ENCODE results near the gene ATG7.

ATG7 gene

GRCh38 chr3:11362600-11362999, 90.4 kb downstream of the ATG7 start:
- DNase-seq (ENCODE audit: low spot score) = no peak

GRCh38 chr3:11363715-11364114, 91.5 kb downstream of the ATG7 start:
- DNase-seq (ENCODE audit: low spot score) = no peak

GRCh38 chr3:11364181-11364580, 92.0 kb downstream of the ATG7 start:
- DNase-seq (ENCODE audit: low spot score) = no peak

GRCh38 chr3:11367143-11367693, 95.0 kb downstream of the ATG7 start:
- no peak for DNase-seq (ENCODE audit: low spot score)

- no peak for DNase-seq (ENCODE audit: low spot score)
These were observed 98.0 kb downstream of the ATG7 start for GRCh38 chr3:11370191-11370590.

DNA sequence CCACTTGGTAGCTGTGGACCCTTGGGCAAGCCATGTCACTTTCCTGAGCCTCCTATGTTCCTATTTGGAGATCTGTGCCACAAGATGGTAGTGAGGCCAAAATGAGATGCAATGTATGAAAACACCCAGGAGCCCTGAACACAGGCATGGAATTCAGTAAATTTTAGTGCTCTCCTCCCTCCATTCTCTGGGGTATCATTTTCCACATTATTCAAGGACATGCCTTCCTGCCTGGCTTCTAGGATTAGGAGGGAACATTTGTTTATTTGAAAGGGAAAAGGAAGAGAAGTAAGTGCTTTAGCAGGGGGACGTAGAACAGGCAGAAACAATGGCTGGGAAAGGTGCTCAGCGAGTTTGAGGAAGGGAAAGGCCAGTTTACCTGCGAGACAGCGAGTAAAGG, 98.8 kb downstream of the ATG7 start:
- no peak for DNase-seq (ENCODE audit: low spot score)

- DNase-seq (ENCODE audit: low spot score) = no peak
These were observed 99.5 kb downstream of the ATG7 start for GRCh38 chr3:11371747-11372146.

- DNase-seq (ENCODE audit: low spot score) = no peak
These were observed 101.0 kb downstream of the ATG7 start for GRCh38 chr3:11373235-11373634.

DNA sequence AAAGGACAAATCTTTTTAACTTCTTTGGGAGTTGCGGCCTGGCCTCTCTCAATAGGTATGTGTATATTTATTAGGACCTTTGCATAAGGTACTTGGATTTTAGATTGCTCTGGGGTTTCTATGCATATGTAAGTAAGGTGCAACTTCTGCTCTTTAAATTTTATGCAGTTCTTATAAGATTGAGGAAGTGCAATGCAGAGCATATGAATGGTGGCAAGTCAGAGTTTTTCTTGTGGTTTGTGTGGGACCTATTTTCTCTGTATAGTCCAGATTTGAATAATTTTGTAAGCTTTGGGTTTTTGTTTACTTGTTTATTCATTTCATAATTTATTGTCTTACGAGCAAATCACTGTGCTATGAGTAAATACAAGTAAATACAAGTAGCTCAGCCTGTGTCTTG, 101.5 kb downstream of the ATG7 start:
- no peak for DNase-seq (ENCODE audit: low spot score)

DNA sequence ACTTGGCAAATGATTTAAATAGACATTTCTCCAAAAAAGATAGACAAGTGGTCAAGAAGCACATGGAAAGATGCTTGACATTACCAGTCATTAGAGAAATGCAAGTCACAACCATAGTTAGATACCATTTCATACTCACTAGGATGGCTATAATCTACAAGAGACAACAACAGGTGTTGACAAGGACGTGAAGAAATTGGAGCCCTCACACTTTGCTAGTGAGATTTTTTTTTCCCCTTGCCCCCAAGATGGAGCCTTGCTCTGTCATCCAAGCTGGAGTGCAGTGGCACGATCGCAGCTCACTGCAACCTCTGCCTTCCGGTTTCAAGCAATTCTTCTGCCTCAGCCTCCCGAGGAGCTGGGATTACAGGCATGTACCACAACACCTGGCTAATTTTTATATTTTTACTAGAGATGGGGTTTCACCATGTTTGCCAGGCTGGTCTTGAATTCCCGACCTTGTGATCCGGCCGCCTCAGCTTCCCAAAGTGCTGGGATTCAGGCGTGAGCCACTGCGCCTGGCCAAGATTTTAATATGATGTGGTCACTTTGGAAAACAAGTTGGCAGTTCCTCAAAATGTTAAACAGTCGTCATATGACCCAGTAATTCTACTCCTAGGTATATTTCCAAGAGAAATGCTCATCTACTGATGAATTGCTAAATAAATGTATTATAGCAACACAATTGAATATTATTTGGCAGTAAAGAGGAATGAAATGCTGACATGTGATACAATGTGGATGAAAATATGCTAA, 103.3 kb downstream of the ATG7 start:
- DNase-seq (ENCODE audit: low spot score) = no peak

DNA sequence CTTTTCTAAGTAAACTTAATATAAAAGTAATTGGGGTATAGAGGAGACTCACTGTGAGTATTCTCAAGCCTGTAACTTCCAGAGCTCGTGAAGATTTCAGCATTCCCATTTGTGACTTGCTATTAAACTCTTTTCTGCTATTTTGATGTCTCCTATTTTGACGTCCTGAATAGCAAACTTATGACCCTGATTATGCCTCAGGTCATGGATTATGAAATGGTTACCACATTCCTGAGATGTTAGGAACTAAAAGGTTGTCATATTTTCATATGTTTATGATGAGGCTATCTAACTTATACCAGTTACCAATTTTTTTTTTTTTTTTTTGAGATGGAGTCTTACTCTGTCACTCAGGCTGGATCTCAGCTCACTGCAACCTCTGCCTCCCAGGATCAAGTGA, 105.5 kb downstream of the ATG7 start:
- DNase-seq (ENCODE audit: low spot score) = no peak

GRCh38 chr3:11379238-11379823, 107.1 kb downstream of the ATG7 start:
- peak; percentile 61 for DNase-seq (ENCODE audit: low spot score)

DNA sequence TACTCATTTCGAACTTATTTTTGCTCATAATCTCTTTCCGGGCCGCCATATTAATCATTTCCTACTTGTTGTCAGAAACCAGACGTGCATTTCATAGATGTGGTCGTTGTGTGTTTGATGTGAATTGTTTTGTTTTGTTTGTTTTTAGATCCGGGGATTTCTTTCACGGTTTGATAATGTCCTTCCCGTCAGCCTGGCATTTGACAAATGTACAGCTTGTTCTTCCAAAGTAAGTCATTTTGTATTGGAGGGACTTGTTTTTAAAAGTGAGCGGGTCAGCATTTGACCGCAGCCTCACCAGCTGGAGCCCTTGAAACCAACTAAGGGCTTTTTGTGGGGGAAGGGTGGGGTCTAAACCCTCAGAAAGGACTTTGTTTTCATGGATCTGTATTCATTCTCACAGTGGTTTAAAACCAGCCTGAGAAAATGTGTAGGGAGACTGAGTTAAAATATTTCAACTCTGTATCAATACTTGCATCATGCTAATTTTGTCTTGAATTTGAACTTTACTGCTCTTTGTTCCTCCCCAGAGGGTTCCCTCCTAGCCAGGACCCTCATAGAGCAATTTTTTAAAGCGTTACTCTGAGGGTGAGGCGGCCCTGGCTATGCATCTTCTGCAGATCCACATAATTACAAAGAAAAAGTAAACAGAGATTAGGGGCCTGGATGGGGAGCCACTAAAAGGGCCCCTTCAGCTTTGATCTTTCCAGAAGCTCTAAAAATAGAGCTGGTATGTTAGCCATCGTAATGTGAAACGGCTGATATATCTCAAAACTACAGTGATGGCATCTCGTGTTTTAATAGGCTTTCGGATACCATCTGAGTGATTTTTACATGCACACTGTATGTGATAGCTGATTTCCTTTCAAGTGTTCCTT, 107.9 kb downstream of the ATG7 start:
- peak; percentile 52 for DNase-seq (ENCODE audit: low spot score)

- no peak for DNase-seq (ENCODE audit: low spot score)
These were observed 108.9 kb downstream of the ATG7 start for GRCh38 chr3:11381141-11381540.

DNA sequence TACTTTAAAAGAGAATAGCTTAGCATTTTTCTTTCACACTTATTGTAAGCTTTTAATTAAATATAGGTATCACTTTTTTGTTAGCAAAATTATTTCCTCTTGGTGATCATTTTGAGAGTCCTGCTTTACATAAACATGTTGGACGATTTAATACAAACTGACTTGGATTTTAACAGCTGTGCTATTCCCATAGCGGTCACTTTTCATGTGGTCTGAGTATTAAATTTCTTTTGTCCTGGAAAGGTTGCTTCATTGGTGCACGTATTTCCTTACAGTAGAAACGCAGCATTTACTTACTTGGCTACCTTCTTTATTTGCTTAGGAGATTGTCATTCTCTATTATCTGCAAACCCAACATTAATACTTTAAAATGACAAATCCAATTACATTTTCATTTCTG, 109.4 kb downstream of the ATG7 start:
- DNase-seq (ENCODE audit: low spot score) = no peak

GRCh38 chr3:11382146-11382745, 110.0 kb downstream of the ATG7 start:
- DNase-seq (ENCODE audit: low spot score) = no peak

DNA sequence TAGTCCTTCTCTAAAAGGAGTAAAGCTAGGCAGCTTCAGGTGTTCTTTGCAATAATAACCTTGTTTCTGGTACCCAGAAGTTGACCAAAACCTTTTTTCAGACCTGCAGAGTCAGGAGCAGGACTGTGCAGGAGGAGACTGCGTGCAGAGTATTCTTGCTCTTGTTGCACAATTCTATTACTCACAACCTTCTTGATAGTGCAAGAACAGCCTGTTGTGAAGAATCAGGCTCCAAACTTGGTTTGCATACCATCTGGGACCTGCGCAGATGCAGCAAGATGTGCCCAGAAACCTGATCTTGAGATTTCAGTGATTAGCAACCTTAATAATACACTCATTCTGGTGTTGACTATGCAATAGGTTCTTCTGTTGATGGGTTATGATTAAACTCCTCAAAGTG, 111.9 kb downstream of the ATG7 start:
- no peak for DNase-seq (ENCODE audit: low spot score)

DNA sequence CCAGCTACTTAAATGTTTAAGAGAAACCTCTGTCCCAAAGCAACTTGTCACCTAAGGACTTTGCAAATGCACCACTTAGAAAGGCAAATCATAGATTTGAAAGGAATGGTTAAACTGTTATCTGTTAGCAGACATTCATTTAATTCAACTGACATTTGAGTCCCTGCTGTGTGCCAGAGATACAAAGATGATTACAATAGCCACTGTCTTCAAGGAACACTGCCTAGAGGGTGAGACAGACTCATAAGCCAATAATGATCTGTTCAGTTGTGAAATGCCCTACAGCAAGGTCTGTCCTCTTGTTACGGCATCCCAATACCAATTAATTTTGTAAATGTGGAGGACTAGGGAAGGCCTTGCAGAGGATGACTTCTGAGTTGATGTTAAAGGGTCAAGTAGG, 113.1 kb downstream of the ATG7 start:
- DNase-seq (ENCODE audit: low spot score) = no peak

DNA sequence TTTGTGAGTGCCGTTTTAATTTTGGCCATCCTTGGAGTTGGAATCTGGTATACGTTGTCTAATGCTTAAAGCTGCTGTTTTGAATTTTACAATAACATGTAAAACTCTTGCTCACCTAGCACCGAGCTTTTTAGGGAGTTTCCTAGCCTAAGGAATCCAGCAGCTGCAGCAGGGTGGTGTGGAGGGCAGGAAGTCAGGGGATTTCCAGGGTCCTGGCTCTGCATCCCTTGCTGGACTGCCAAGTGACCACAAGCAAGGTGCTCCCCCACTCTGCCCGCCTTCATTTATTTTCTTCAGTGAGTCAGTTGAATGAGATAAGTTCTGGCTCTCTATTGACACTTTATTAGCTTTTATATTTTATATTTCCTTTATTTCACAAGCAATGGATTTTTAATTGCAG, 113.7 kb downstream of the ATG7 start:
- no peak for DNase-seq (ENCODE audit: low spot score)

- no peak for DNase-seq (ENCODE audit: low spot score)
These were observed 114.4 kb downstream of the ATG7 start for GRCh38 chr3:11386465-11387113.

DNA sequence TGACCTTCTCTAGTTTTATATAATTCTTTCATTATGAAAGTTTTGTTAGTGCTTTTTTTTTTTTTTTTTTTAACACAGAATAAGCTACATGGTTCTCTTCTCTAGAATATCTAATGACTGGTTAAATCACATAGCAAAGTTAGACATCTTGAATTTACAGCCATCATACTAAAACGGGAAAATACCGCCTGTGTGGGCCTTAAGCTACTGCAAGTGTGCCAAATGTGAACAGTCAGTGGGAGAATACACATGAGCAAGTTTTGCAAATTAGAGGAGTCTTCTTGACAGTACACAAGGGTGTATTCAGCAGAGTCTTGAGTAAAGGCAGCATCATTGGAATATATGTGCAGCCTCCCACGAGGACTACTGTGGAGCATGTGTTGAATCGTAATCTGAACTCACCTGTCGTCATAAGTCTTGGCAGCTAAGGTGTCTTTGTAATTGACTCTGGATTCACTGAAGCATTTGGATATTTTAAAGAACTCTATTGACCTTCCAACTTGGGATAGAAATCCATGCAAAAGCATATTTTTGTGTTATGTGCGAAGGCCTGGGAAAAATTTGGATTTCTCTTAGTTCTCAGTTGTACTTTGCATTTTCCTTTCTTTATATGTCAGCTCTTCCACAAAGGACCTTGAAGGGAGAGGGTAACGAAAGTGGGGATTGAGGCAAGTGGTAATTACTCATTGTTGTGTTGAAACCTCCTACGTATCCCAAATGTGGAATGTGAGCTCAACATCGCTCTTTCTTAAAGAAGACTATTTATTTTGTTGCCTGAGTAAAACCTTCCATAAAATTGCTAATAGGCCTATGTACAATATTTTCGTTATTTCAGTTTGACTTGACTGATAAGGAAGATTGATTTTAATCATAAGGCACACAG, 117.4 kb downstream of the ATG7 start:
- DNase-seq (ENCODE audit: low spot score) = no peak

Measured in SW480 (cell line).